GM19351 (cell line): ENCODE results near the gene RPUSD3.

Experiments used
- ATAC-seq: cut with Tn5 transposase; IDR thresholded peaks from one replicate; pipeline ENCODE4 v1.9.1; 2021; ENCODE audit warnings: mild to moderate bottlenecking, moderate library complexity; ENCODE audit not compliant: unreplicated experiment

Gene RPUSD3

GRCh38 chr3:9808345-9809037 lies 35.3 kb downstream of the RPUSD3 start:
- peak; percentile 72 for ATAC-seq

GRCh38 chr3:9807981-9808344 lies 35.8 kb downstream of the RPUSD3 start:
- no peak for ATAC-seq

- no peak for ATAC-seq
Measured at GRCh38 chr3:9806688-9807589, 36.9 kb downstream of the RPUSD3 start.

GRCh38 chr3:9806137-9806536 lies 37.7 kb downstream of the RPUSD3 start:
- no peak for ATAC-seq

- no peak for ATAC-seq
Measured at GRCh38 chr3:9804996-9805395, 38.8 kb downstream of the RPUSD3 start.

- ATAC-seq, result no peak
Measured at GRCh38 chr3:9803494-9803893, 40.3 kb downstream of the RPUSD3 start.

GRCh38 chr3:9800529-9800928 lies 43.3 kb downstream of the RPUSD3 start:
- no peak for ATAC-seq

GRCh38 chr3:9797196-9797945 lies 46.4 kb downstream of the RPUSD3 start:
- no peak for ATAC-seq

- ATAC-seq, result no peak
Measured at GRCh38 chr3:9795207-9795606, 48.6 kb downstream of the RPUSD3 start.

GRCh38 chr3:9794400-9794799 lies 49.4 kb downstream of the RPUSD3 start:
- ATAC-seq, result no peak

GRCh38 chr3:9793161-9793781 lies 50.5 kb downstream of the RPUSD3 start:
- no peak for ATAC-seq

GRCh38 chr3:9792405-9793160 lies 51.2 kb downstream of the RPUSD3 start, which contains the start of the genes ARPC4 and TADA3:
Gene ARPC4 (plus strand): TSS chr3:9793082. CDS start chr3:9793122, 40 bp downstream.
Gene TADA3 (minus strand): TSS chr3:9792473. CDS start chr3:9791466, 1,007 bp downstream.
- peak; percentile 76 for ATAC-seq

- no peak for ATAC-seq
Measured at GRCh38 chr3:9791790-9792404, 51.9 kb downstream of the RPUSD3 start.

- ATAC-seq, result no peak
Measured at GRCh38 chr3:9791127-9791526, 52.7 kb downstream of the RPUSD3 start.
